ENCODE results near the gene TDRD7.
"Not testable (repeated sequence)": the region's sequence is repeated elsewhere in the genome, so short reads cannot be mapped to it uniquely, and the experiment has no call there.

TDRD7 gene

DNA sequence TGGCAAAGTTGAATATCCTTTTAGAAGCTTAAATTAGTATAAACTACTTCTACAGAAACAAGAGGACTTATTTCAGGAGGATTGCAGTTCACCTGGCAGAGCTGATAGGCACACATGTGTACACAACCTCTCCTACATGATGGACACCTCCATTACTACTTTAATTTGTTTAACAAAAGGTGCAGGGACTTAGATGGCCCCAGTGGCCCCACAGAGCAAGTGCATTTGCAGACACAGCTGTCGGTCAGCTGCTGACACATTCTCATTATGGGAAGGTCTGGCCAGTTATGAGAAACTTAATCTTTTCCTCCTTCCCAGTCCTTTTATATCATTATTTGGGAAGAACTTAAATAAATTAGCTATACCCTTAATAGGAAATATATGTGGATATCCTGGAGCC is 28.3 kb downstream of the TDRD7 start:
- no peak for DNase-seq
- Histone ChIP-seq H3K36me3 (ENCODE audit: control insufficient read depth, insufficient read depth, low read length) (peaks cover 14% of the 10 kb centered on the region), H3K27me3 (replicated peaks; ENCODE audit: control insufficient read depth, insufficient read depth, low read length, poor library complexity, severe bottlenecking) (no peaks in the 10 kb centered on the region), H3K4me3 (ENCODE audit: insufficient read depth, low read depth, low read length, poor library complexity, severe bottlenecking) (no peak overlapping the region), H3K9me3 (ENCODE audit: control insufficient read depth, low read length) (no peaks in the 10 kb centered on the region), H3K27ac (ENCODE audit: insufficient read depth, low read length, poor library complexity, severe bottlenecking) (no peak overlapping the region), H3K4me1 (ENCODE audit: control insufficient read depth, insufficient read depth, low read length, poor library complexity, severe bottlenecking) (no peaks in the 10 kb centered on the region)

DNA sequence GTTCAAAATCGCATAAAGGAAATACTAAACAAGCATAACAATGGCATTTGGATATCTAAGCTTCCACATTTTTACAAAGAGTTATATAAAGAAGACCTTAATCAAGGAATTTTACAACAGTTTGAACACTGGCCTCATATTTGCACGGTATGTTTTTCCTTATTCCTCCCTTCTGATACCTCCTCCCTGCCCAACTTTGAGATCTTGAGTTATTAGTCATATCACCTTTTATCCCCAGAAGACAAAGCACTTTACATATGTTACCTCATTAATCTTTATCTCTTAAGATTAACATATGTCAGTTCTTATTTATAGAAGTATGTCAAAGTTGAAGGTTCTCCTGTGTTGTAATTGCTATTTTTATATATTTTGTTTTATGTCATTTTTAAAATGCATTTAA is 29.8 kb downstream of the TDRD7 start:
- H3K4me3 ChIP-seq (ENCODE audit: insufficient read depth, low read depth, low read length, poor library complexity, severe bottlenecking): no peak overlapping the region
- no peaks in the 10 kb centered on the region for H3K27me3 ChIP-seq (replicated peaks; ENCODE audit: control insufficient read depth, insufficient read depth, low read length, poor library complexity, severe bottlenecking)
- no peak for DNase-seq
- no peaks in the 10 kb centered on the region for H3K4me1 ChIP-seq (ENCODE audit: control insufficient read depth, insufficient read depth, low read length, poor library complexity, severe bottlenecking)
- peaks cover 14% of the 10 kb centered on the region for H3K36me3 ChIP-seq (ENCODE audit: control insufficient read depth, insufficient read depth, low read length)
- H3K9me3 ChIP-seq (ENCODE audit: control insufficient read depth, low read length): no peaks in the 10 kb centered on the region
- H3K27ac ChIP-seq (ENCODE audit: insufficient read depth, low read length, poor library complexity, severe bottlenecking): no peak overlapping the region

DNA sequence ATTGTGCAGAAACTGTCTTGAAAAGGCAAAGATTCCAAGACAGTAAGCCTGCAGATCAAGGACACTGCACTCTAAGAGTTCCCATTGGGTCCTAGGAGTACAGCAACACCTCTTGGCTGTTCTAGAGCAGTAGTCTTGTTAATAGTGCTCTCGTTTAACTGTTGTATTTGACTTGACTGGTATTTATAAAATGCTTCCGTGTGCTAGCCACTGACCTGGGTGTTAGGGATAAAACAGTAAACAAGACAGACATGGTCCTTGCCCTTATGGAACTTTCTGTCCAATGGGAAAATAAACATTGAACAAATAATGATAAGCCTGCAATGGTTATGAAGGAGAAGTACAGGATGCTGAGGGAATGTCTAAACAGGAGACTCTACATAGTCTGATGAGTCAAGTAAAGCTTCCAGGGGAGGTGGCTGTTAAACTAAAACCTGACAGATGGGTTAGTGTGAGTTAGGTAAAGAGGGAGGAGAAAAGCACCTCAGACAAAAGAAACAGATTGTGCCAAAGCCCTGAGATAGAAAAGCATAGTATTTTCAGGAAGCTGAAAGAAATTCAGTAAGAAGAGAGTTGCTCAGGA is 33.3 kb downstream of the TDRD7 start:
- peaks cover 9% of the 10 kb centered on the region for H3K36me3 ChIP-seq (ENCODE audit: control insufficient read depth, insufficient read depth, low read length)
- H3K27me3 ChIP-seq (replicated peaks; ENCODE audit: control insufficient read depth, insufficient read depth, low read length, poor library complexity, severe bottlenecking): no peaks in the 10 kb centered on the region
- no peaks in the 10 kb centered on the region for H3K9me3 ChIP-seq (ENCODE audit: control insufficient read depth, low read length)
- H3K4me3 ChIP-seq (ENCODE audit: insufficient read depth, low read depth, low read length, poor library complexity, severe bottlenecking): no peak overlapping the region
- no peaks in the 10 kb centered on the region for H3K4me1 ChIP-seq (ENCODE audit: control insufficient read depth, insufficient read depth, low read length, poor library complexity, severe bottlenecking)
- no peak overlapping the region for H3K27ac ChIP-seq (ENCODE audit: insufficient read depth, low read length, poor library complexity, severe bottlenecking)
- DNase-seq: no peak

DNA sequence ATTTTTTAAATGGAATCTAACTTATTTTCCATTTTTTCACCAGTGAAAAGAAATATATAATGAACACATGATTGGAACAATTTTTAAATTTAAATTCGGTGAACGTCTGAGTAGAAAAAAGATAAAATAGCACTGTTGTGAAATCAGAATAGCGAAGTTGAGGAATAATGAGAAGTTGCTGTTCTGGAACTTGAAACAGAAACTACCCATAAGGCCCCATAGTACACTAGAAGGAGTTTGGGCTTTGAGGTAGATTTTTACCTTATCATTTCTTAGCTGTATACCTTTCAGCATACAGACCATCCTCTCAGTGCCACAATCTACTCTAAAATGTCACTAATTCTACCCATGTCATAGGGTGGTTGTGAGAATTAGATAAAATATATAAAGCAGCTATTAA is 35.1 kb downstream of the TDRD7 start:
- no peaks in the 10 kb centered on the region for H3K9me3 ChIP-seq (ENCODE audit: control insufficient read depth, low read length)
- no peak for DNase-seq
- peaks cover 6% of the 10 kb centered on the region for H3K36me3 ChIP-seq (ENCODE audit: control insufficient read depth, insufficient read depth, low read length)
- no peaks in the 10 kb centered on the region for H3K4me1 ChIP-seq (ENCODE audit: control insufficient read depth, insufficient read depth, low read length, poor library complexity, severe bottlenecking)
- no peaks in the 10 kb centered on the region for H3K27me3 ChIP-seq (replicated peaks; ENCODE audit: control insufficient read depth, insufficient read depth, low read length, poor library complexity, severe bottlenecking)
- H3K4me3 ChIP-seq (ENCODE audit: insufficient read depth, low read depth, low read length, poor library complexity, severe bottlenecking): no peak overlapping the region
- H3K27ac ChIP-seq (ENCODE audit: insufficient read depth, low read length, poor library complexity, severe bottlenecking): no peak overlapping the region

DNA sequence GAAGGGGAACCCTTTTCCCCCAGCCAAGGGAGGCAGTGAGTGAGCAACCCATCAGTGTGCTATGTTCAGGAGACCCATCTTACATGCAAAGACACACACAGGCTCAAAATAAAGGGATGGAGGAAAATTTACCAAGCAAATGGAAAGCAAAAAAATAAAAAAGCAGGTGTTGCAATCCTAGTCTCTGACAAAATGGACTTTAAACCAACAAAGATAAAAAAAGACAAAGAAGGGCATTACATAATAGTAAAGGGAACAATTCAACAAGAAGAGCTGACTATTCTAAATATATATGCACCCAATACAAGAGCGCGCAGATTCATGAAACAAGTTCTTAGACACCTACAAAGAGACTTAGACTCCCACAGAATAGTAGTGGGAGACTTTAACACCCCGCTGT is 41.7 kb downstream of the TDRD7 start:
- not testable (repeated sequence) for H3K4me1 ChIP-seq (ENCODE audit: control insufficient read depth, insufficient read depth, low read length, poor library complexity, severe bottlenecking); H3K27me3 ChIP-seq (replicated peaks; ENCODE audit: control insufficient read depth, insufficient read depth, low read length, poor library complexity, severe bottlenecking); DNase-seq; H3K9me3 ChIP-seq (ENCODE audit: control insufficient read depth, low read length); H3K4me3 ChIP-seq (ENCODE audit: insufficient read depth, low read depth, low read length, poor library complexity, severe bottlenecking); H3K36me3 ChIP-seq (ENCODE audit: control insufficient read depth, insufficient read depth, low read length); H3K27ac ChIP-seq (ENCODE audit: insufficient read depth, low read length, poor library complexity, severe bottlenecking)

DNA sequence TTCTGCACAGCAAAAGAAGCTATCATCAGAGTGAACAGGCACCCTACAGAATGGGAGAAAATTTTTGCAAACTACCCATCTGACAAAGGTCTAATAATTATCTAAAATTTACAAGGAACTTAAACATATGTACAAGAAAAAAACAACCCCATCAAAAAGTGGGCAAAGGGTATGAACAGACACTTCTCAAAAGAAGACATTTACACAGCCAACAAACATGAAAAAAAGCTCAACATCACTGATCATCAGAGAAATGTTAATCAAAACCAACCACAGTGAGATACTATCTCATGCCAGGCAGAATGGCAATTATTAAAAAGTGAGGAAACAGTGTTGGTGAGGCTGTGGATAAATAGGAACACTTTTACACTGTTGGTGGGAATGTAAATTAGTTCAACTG is 44.9 kb downstream of the TDRD7 start:
- H3K4me3 ChIP-seq (ENCODE audit: insufficient read depth, low read depth, low read length, poor library complexity, severe bottlenecking); H3K36me3 ChIP-seq (ENCODE audit: control insufficient read depth, insufficient read depth, low read length); H3K27me3 ChIP-seq (replicated peaks; ENCODE audit: control insufficient read depth, insufficient read depth, low read length, poor library complexity, severe bottlenecking); H3K4me1 ChIP-seq (ENCODE audit: control insufficient read depth, insufficient read depth, low read length, poor library complexity, severe bottlenecking); H3K9me3 ChIP-seq (ENCODE audit: control insufficient read depth, low read length); DNase-seq; H3K27ac ChIP-seq (ENCODE audit: insufficient read depth, low read length, poor library complexity, severe bottlenecking): not testable (repeated sequence)

DNA sequence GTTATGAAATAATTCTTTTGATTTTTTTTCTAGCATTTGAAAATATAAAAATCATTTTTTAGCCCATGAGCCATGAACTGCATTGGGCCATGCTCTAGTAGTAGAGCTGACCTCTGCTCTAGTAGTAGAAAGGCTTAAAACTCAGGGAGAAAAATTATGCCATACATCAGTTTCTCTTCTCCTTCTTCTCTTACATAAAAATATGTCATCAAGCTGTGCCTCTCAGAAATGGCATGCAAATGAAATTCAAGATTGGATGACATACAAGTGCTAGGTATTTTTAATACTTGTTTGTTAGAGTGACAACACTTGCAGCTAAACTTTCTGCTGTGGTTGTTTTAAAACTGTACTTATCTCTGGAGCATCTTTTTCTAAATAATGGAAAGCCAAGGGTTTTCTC is 47.4 kb downstream of the TDRD7 start:
- Histone ChIP-seq H3K27ac (ENCODE audit: insufficient read depth, low read length, poor library complexity, severe bottlenecking) (no peak overlapping the region), H3K4me3 (ENCODE audit: insufficient read depth, low read depth, low read length, poor library complexity, severe bottlenecking) (no peak overlapping the region), H3K27me3 (replicated peaks; ENCODE audit: control insufficient read depth, insufficient read depth, low read length, poor library complexity, severe bottlenecking) (no peaks in the 10 kb centered on the region), H3K36me3 (ENCODE audit: control insufficient read depth, insufficient read depth, low read length) (peaks cover 2% of the 10 kb centered on the region), H3K9me3 (ENCODE audit: control insufficient read depth, low read length) (no peaks in the 10 kb centered on the region), H3K4me1 (ENCODE audit: control insufficient read depth, insufficient read depth, low read length, poor library complexity, severe bottlenecking) (no peaks in the 10 kb centered on the region)
- DNase-seq: no peak

DNA sequence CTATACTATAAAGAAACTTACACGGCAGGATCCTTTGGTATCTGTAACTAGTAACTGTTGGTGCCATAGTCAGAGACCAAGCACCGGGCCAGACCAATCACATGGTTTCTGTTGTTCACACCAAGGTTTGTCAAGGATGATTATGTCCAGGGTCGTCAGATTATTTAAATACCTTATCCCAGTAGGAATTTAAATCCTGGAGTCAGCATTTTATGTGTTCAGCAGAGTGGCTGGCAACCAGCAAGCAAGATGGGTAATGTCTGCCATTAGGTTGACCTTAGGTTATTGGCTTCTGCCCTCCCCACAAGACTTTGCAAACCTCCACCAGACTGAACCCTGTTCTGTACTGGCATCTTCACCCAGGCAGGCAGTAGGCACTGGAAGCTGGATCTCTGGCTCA is 50.3 kb downstream of the TDRD7 start:
- no peaks in the 10 kb centered on the region for H3K9me3 ChIP-seq (ENCODE audit: control insufficient read depth, low read length)
- H3K36me3 ChIP-seq (ENCODE audit: control insufficient read depth, insufficient read depth, low read length): peaks cover 8% of the 10 kb centered on the region
- H3K27me3 ChIP-seq (replicated peaks; ENCODE audit: control insufficient read depth, insufficient read depth, low read length, poor library complexity, severe bottlenecking): no peaks in the 10 kb centered on the region
- no peak for DNase-seq
- H3K4me1 ChIP-seq (ENCODE audit: control insufficient read depth, insufficient read depth, low read length, poor library complexity, severe bottlenecking): no peaks in the 10 kb centered on the region
- H3K27ac ChIP-seq (ENCODE audit: insufficient read depth, low read length, poor library complexity, severe bottlenecking): no peak overlapping the region
- H3K4me3 ChIP-seq (ENCODE audit: insufficient read depth, low read depth, low read length, poor library complexity, severe bottlenecking): no peak overlapping the region

DNA sequence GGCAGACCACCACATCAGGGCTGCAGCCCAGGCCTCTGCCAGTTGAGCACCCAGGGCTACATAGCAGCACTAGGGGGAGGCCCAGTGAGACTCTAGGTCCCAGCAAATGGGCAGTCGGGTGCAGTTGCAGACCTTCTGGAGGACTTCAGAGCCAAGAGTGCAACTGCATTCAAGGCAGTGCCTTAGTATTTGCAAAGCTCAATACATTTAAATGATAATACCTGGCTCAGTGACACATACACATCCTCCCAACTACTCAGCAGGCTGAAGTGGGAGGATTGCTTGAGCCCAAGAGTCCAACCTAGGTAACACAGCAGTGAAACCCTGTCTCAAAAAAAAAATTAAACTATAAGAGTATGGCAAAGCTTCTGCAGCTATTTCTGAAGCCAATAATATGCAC is 51.0 kb downstream of the TDRD7 start:
- no peaks in the 10 kb centered on the region for H3K4me1 ChIP-seq (ENCODE audit: control insufficient read depth, insufficient read depth, low read length, poor library complexity, severe bottlenecking)
- DNase-seq: no peak
- H3K27ac ChIP-seq (ENCODE audit: insufficient read depth, low read length, poor library complexity, severe bottlenecking): no peak overlapping the region
- no peak overlapping the region for H3K4me3 ChIP-seq (ENCODE audit: insufficient read depth, low read depth, low read length, poor library complexity, severe bottlenecking)
- no peaks in the 10 kb centered on the region for H3K27me3 ChIP-seq (replicated peaks; ENCODE audit: control insufficient read depth, insufficient read depth, low read length, poor library complexity, severe bottlenecking)
- H3K36me3 ChIP-seq (ENCODE audit: control insufficient read depth, insufficient read depth, low read length): peaks cover 8% of the 10 kb centered on the region
- H3K9me3 ChIP-seq (ENCODE audit: control insufficient read depth, low read length): no peaks in the 10 kb centered on the region

DNA sequence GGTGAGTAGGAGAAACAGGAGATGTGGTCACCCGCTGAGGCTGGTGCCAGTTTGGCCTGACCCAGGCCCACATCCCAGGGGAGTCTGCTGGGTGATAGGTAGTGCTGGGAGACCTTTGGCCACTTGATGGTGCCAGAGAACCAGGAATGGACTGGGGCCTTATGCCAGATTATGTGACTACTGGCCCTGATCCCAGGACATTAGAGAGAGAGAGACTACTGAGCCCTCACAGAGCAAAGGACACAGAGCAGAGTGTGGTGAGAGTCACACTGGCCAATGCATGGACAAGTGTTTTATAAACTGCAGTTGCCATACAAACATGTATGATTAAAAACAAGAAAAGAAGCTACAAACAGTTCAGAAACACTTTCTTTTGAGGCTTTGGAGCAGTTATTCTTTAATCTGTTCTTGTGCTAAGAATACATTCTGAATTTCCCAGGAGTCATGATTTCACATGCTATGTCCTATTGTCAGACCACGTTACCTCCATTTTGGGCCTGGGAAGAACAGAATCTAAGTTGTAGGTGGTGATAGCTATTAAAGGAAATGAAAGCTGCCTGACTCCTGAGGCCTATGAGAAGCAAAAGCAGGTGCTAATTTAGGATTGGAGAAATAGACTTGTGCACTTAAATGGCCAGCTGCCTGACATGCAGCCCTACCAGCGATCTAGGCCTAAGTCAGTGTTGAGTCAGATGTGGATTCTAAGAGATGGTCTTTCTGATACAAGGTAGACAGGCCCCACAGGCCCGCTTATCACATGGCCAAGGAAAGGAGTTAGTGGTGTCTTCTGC is 57.0 kb downstream of the TDRD7 start:
- peaks cover 18% of the 10 kb centered on the region for H3K36me3 ChIP-seq (ENCODE audit: control insufficient read depth, insufficient read depth, low read length)
- no peak for DNase-seq

More for the DNA sequence above, 57.0 kb downstream of the TDRD7 start:
- H3K4me3 ChIP-seq (ENCODE audit: insufficient read depth, low read depth, low read length, poor library complexity, severe bottlenecking): no peak overlapping the region
- H3K4me1 ChIP-seq (ENCODE audit: control insufficient read depth, insufficient read depth, low read length, poor library complexity, severe bottlenecking): no peaks in the 10 kb centered on the region
- H3K27me3 ChIP-seq (replicated peaks; ENCODE audit: control insufficient read depth, insufficient read depth, low read length, poor library complexity, severe bottlenecking): no peaks in the 10 kb centered on the region
- no peaks in the 10 kb centered on the region for H3K9me3 ChIP-seq (ENCODE audit: control insufficient read depth, low read length)
- no peak overlapping the region for H3K27ac ChIP-seq (ENCODE audit: insufficient read depth, low read length, poor library complexity, severe bottlenecking)

Data from effector memory CD4-positive, alpha-beta T cell (primary cell).